GM12878 (cell line): ENCODE results near the gene KCNJ16. TPM values are rescaled to one million over a fixed set of nuclear protein-coding genes. Genes with fewer than 3 reads are reported as not detected.

ENCODE experiments used
- ATAC-seq: fragments of 200-7000 bp; cut with Tn5 transposase; 3 replicates; pipeline ENCODE4 v1.9.1; 2020; ENCODE audit warnings: mild to moderate bottlenecking, moderate library complexity
- BruUV-seq: library from RNA; stranded (reverse); fragments of 400-500 nt; replicated peaks from 2 replicates; lab custom pipeline; 2021; lab: Mats Ljungman, UMichigan
- CTCF ChIA-PET: fragments of 300-600 bp; sonication (Branson Sonifier 250); formaldehyde crosslinking; extraction: SDS; loops from one replicate; lab custom pipeline; 2021; ENCODE audit warnings: inconsistent platforms; lab: Yijun Ruan, JAX
- POLR2A ChIA-PET: fragments of 350-600 bp; formaldehyde crosslinking; extraction: SDS; loops from one replicate; lab custom pipeline; 2021; ENCODE audit warnings: inconsistent platforms; lab: Charles Lee
- RAD21 ChIA-PET: fragments of 300-600 bp; sonication (Branson Sonifier 250); formaldehyde crosslinking; loops from one replicate; lab custom pipeline; 2023; ENCODE audit warnings: antibody characterized with exemption; ENCODE audit not compliant: unreplicated experiment; lab: Charles Lee
- SMC1A ChIA-PET: fragments of 300-600 bp; sonication (Branson Sonifier 250); formaldehyde crosslinking; loops from one replicate; lab custom pipeline; 2023; ENCODE audit not compliant: unreplicated experiment, uncharacterized antibody; lab: Charles Lee
- DNase-seq: peaks from one replicate; pipeline ENCODE4 v3.0.0-alpha.2; 2011; ENCODE audit warnings: low read depth, low spot score
- FAIRE-seq: peaks from 3 replicates; lab custom pipeline; 2011; peaks lifted over from hg19 to GRCh38; lab: Jason Lieb, UNC
- H2AFZ ChIP-seq: 2 replicates; pipeline ENCODE4 v1.6.0; 2011; ENCODE audit warnings: low read depth, low read length, control low read depth; ENCODE audit not compliant: control insufficient read depth
- H3K27ac ChIP-seq: 2 replicates; pipeline ENCODE4 v1.5.1; 2011; ENCODE audit warnings: control low read depth; ENCODE audit not compliant: control insufficient read depth, insufficient read depth
- H3K27me3 ChIP-seq, 2 experiments: replicated peaks in 1 of 2; 2 replicates each; pipeline versions ENCODE4 v1.6.0 to v1.6.1; 2011; ENCODE audit warnings: low read length in 1 of 2; ENCODE audit not compliant: control insufficient read depth in 2 of 2, insufficient read depth in 2 of 2
- H3K36me3 ChIP-seq, 2 experiments: 2 replicates each; pipeline ENCODE4 v1.5.1; 2011; ENCODE audit warnings: low read length in 1 of 2; ENCODE audit not compliant: control insufficient read depth in 2 of 2, insufficient read depth in 2 of 2
- H3K4me1 ChIP-seq: 2 replicates; pipeline ENCODE4 v1.6.1; 2011; ENCODE audit warnings: mild to moderate bottlenecking, low read length, moderate library complexity, mixed read lengths; ENCODE audit not compliant: control insufficient read depth, insufficient read depth
- H3K4me2 ChIP-seq: 2 replicates; pipeline ENCODE4 v1.6.0; 2011; ENCODE audit warnings: control low read depth; ENCODE audit not compliant: control insufficient read depth, insufficient read depth
- H3K4me3 ChIP-seq: fragments of 200-600 bp; sonication (generic); 2 replicates; pipeline ENCODE4 v1.5.1; 2016
- H3K79me2 ChIP-seq: 2 replicates; pipeline ENCODE4 v1.6.0; 2011; ENCODE audit warnings: low read length; ENCODE audit not compliant: control insufficient read depth, insufficient read depth
- H3K9ac ChIP-seq: 2 replicates; pipeline ENCODE4 v1.8.0; 2011; ENCODE audit warnings: low read length, control low read depth, mixed read lengths; ENCODE audit not compliant: control insufficient read depth, insufficient read depth
- H3K9me3 ChIP-seq: replicated peaks from 3 replicates; pipeline ENCODE4 v1.5.1; 2011; ENCODE audit warnings: mild to moderate bottlenecking, low read length; ENCODE audit not compliant: control insufficient read depth, insufficient read depth
- H4K20me1 ChIP-seq: 2 replicates; pipeline ENCODE4 v1.6.0; 2011; ENCODE audit not compliant: control insufficient read depth, insufficient read depth
- ATF7 ChIP-seq: fragments of 450-650 bp; IDR thresholded peaks from 2 replicates; pipeline ENCODE4 v1.6.1; 2016; ENCODE audit warnings: low read depth, mild to moderate bottlenecking
- BCL3 ChIP-seq: IDR thresholded peaks from 2 replicates; pipeline ENCODE4 v1.6.1; 2011; ENCODE audit warnings: borderline replicate concordance, low read depth, mild to moderate bottlenecking, moderate library complexity, low read length; ENCODE audit not compliant: insufficient read depth, poor library complexity, severe bottlenecking
- GABPA ChIP-seq: IDR thresholded peaks from 2 replicates; pipeline ENCODE4 v1.6.1; 2014; ENCODE audit warnings: antibody characterized with exemption, low read depth, mild to moderate bottlenecking, inconsistent platforms
- HCFC1 ChIP-seq: fragments of 150-350 bp; IDR thresholded peaks from 2 replicates; pipeline ENCODE4 v1.6.1; 2014; ENCODE audit warnings: low read length
- IRF4 ChIP-seq: IDR thresholded peaks from 2 replicates; pipeline ENCODE4 v1.6.1; 2011; ENCODE audit warnings: low read depth, low read length
- JUNB ChIP-seq: IDR thresholded peaks from 2 replicates; pipeline ENCODE4 v1.6.1; 2016; ENCODE audit warnings: antibody characterized with exemption, mild to moderate bottlenecking
- JUND ChIP-seq: IDR thresholded peaks from 2 replicates; pipeline ENCODE4 v1.6.1; 2012; ENCODE audit warnings: low read depth, mild to moderate bottlenecking, low read length, improper control_type of control experiment, moderate library complexity
- MEF2A ChIP-seq: IDR thresholded peaks from 2 replicates; pipeline ENCODE4 v1.6.1; 2011; ENCODE audit warnings: low read depth, mild to moderate bottlenecking, low read length, moderate library complexity; ENCODE audit not compliant: insufficient read depth
- MTA2 ChIP-seq: fragments of 450-650 bp; IDR thresholded peaks from 2 replicates; pipeline ENCODE4 v1.6.1; 2016; ENCODE audit warnings: low read depth, mild to moderate bottlenecking, moderate library complexity
- MTA3 ChIP-seq: IDR thresholded peaks from 2 replicates; pipeline ENCODE4 v1.6.1; 2012; ENCODE audit warnings: low read length, inconsistent platforms, borderline replicate concordance
- NR2F1 ChIP-seq: fragments of 450-650 bp; conservative IDR thresholded peaks from 2 replicates; pipeline ENCODE4 v1.6.1; 2017; ENCODE audit warnings: mild to moderate bottlenecking
- RAD51 ChIP-seq: fragments of 450-650 bp; IDR thresholded peaks from 2 replicates; pipeline ENCODE4 v1.6.1; 2016; ENCODE audit warnings: moderate library complexity, mild to moderate bottlenecking, inconsistent platforms
- SMC3 ChIP-seq: IDR thresholded peaks from 2 replicates; pipeline ENCODE4 v1.6.1; 2011; ENCODE audit warnings: low read length, improper control_type of control experiment, borderline replicate concordance
- TCF7 ChIP-seq: IDR thresholded peaks from 2 replicates; pipeline ENCODE4 v1.6.1; 2014; ENCODE audit warnings: antibody characterized with exemption, borderline replicate concordance
- ZBTB40 ChIP-seq: fragments of 450-650 bp; IDR thresholded peaks from 2 replicates; pipeline ENCODE4 v1.6.1; 2016; ENCODE audit warnings: mild to moderate bottlenecking, moderate library complexity, borderline replicate concordance
- WGBS: methylation state at CpG from one replicate; pipeline ENCODE4 v1.1.6; 2016; ENCODE audit warnings: low lambda C conversion rate; ENCODE audit not compliant: insufficient replicate concordance, insufficient coverage; ENCODE audit errors: missing lambda C conversion rate; 5-methylcytosine and 5-hydroxymethylcytosine counted together
- in situ Hi-C: fragments of 300-500 bp; cut with MboI; formaldehyde crosslinking; loops from 9 replicates; pipeline ENCODE4 v1.14.3; 2018; ENCODE audit warnings: mixed read lengths
- intact Hi-C: fragments of 100-400 bp; cut with micrococcal nuclease; formaldehyde crosslinking; loops from one replicate; pipeline ENCODE4 v1.14.2; 2022; ENCODE audit not compliant: unreplicated experiment
- polyA plus RNA-seq, 11 experiments: library from polyadenylated mRNA; depleted of rRNA in 4 of 11; unstranded in 6 of 11; stranded (reverse) in 5 of 11; fragments of >200 nt; fragmentation: Nextera tagmentation in 4 of 11; fragmentation: Illumina TruSeq in 1 of 11; extraction: Ambion mirVana in 4 of 11; extraction: Trizol in 1 of 11; gene quantifications; 1 replicate in 1 of 11; 2 replicates in 10 of 11; pipeline versions ENCODE4 v1.2.1 to v1.2.3, GENCODE V29; 2011 to 2016; ENCODE audit warnings: inconsistent platforms in 2 of 11, missing spikeins in 2 of 11, low read depth in 1 of 11
- total RNA-seq, 4 experiments: library from RNA; depleted of rRNA in 3 of 4; stranded (reverse); fragments of >200 nt in 3 of 4; fragmentation: Illumina TruSeq in 1 of 4; extraction: Trizol in 1 of 4; gene quantifications; 2 replicates each; pipeline versions ENCODE4 v1.2.1 to v1.2.3, GENCODE V29; 2013 to 2021

KCNJ16 gene
- total and polyA plus RNA-seq, 10 of the 15 experiments (the other 5 are each of a cell fraction or from before 2014, with no cell fraction given): 0.08 to 0.24 (median 0.20) TPM; not detected in 7

DNA sequence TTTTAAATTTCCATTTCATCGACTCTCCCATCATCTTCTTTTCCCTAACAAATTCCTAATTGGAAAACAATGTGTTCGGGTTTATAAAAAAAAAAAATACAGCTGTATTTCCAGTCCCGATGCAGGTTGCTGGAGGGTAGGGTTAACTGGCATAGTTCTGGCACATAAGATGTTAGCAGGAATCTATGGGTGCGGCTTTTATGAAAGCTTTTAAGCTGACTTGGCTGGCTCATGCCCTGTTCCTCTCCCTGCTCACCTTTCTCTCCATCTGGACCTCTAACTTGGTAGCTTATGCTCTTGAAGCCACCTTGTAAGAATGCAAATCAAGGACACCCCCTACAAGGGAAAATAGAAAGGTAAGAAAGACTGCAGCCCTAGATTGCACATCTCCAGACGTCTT lies 61.1 kb downstream of the KCNJ16 start (continued):
- no peak for TF ChIP-seq SMC3
- TF ChIP-seq, all 136 proteins: peak for 0

GRCh38 chr17:70137451-70138230 lies 62.6 kb downstream of the KCNJ16 start:
- H3K4me2 ChIP-seq: peak overlapping the region; percentile 76
- no peaks in the 10 kb centered on the region for H3K36me3 ChIP-seq
- ChIA-PET RAD21 (interaction anchor here (1.7 to 2.3 kb wide), 2 partner anchors 72 to 530 kb away, joined by 4 to 7 read pairs; no protein-coding TSS in a partner anchor), CTCF (interaction anchor here (0.8 to 3.4 kb wide), 3 partner anchors 12 to 536 kb away, joined by 3 to 9 read pairs (median 7); no protein-coding TSS in a partner anchor), POLR2A (no interaction called here), SMC1A (interaction anchor here (0.6 to 1.3 kb wide), 7 partner anchors 11 to 1266 kb away, joined by 3 to 7 read pairs (median 3); no protein-coding TSS in a partner anchor)
- intact Hi-C loops: loop anchor here (5.0 kb wide), 1 partner anchor 415 kb away; no protein-coding TSS in a partner anchor
- no peak overlapping the region for H3K9ac ChIP-seq
- peak; percentile 92 for FAIRE-seq
- no TSS peak for BruUV-seq
- peaks cover 18% of the 10 kb centered on the region for H3K4me1 ChIP-seq
- H4K20me1 ChIP-seq: no peaks in the 10 kb centered on the region
- ATAC-seq: peak; percentile 99
- H3K4me3 ChIP-seq: peak overlapping the region; percentile 4; the same call in 1 of the 2 replicates
- in situ Hi-C loops: no loop called here
- no peaks in the 10 kb centered on the region for H3K79me2 ChIP-seq
- H2AFZ ChIP-seq: peak overlapping the region; percentile 29
- H3K27ac ChIP-seq: peak overlapping the region; percentile 22; the same call in 1 of the 2 replicates
- WGBS: 28% methylated on average over 9 of the region's 9 CpGs
- peak; percentile 70 for DNase-seq
- H3K27me3 ChIP-seq: no peaks in the 10 kb centered on the region
- H3K9me3 ChIP-seq: no peaks in the 10 kb centered on the region; the same call in 2 of the 3 replicates
- TF ChIP-seq SMC3 (0 out of 2 replicates have a peak, but pooled peaks have one; percentile 10), JUND (peak; percentile 87), HCFC1 (no peak), RAD51 (no peak), JUNB (peak; percentile 99), NR2F1 (peak; percentile 61; the same call in 1 of the 2 replicates), BCL3 (peak; percentile 75), TCF7 (0 out of 2 replicates have a peak, but pooled peaks have one; percentile 28), IRF4 (peak; percentile 99), MEF2A (peak; percentile 65; the same call in 1 of the 2 replicates), ZBTB40 (no peak), GABPA (peak; percentile 47; the same call in 1 of the 2 replicates), MTA3 (peak; percentile 45; the same call in 1 of the 2 replicates), MTA2 (peak; percentile 39; the same call in 1 of the 2 replicates), ATF7 (peak; percentile 49)
